ENCODE measurements around the gene POU2AF2.

Gene POU2AF2

DNA sequence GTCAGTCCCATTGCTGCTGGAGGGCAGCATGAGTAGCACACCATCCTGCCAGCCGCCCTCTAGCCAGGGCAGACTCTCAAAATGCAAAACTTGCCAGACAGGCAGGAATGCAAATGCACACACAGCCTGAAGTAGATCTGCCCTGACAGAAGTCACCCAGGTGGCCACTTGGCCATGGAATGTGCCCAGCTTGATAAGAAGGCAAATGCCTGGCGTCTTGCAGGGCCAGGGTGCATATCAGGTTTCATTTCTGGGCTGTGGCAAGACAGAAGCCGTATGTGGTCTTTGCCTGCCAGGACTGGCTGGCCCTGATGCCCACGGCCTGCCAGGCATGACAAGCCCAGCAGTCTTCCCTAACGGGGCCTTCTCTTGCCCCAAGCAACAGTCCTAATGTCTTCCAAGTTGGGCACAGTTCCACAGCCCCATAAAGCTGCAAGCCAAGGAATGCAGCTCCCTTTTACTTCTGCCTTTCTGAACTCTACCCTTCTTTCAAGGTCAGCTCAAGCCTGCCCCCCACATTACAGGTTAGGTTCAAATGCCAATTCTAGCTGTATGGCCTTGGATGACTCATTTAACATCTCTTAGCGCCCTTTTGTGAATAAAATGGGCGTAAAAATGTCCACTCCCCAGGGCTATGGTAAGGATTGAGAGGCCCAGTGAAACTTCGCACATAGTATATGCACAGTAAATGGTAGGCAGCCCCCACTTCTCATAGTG is 82.5 kb downstream of the POU2AF2 start:
- no peak overlapping the region for H3K4me3 ChIP-seq (ENCODE audit: low read depth, low read length)

DNA sequence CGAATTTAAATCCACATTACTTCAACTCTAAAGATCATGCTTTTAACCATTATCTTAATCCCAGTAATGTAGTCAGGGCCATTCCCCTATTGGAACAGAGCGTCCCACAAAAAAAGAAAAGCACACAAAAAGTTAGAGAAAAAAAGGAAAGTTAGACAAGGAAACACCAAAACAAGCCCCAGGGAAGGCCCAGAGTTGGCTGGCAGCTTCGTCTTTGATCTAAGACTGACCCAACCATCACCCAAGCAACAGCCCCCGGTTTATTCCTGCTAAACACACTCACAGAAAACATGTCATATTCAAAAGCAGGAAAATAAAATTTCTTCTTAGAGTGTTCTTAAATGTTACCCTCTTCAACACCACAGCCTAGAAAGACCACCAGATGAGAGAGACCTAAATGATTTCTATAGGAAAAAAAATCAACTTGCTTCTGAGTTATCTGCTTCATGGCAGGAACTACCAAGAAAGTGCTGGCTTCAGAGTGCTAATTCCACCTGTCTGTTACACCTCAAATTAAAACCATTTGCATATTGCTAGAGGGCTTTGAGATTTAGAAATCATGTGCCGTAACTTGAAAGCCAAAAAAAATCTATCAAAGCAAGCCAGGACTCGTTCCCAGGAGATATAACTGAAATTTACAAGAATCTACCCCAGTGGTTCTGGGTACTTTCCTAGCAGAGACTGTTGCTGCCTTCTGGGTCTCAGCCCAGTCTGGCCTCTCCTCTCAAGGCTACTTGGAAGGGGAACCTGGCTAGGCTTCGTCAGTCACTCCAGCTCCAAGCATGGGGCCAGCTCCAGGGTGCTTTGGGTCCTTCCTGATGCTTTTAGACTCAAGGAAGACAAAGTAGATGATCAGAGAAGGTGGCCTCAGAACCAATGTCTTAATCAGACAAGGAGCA is 84.0 kb downstream of the POU2AF2 start:
- no peak overlapping the region for H3K4me3 ChIP-seq (ENCODE audit: low read depth, low read length)

DNA sequence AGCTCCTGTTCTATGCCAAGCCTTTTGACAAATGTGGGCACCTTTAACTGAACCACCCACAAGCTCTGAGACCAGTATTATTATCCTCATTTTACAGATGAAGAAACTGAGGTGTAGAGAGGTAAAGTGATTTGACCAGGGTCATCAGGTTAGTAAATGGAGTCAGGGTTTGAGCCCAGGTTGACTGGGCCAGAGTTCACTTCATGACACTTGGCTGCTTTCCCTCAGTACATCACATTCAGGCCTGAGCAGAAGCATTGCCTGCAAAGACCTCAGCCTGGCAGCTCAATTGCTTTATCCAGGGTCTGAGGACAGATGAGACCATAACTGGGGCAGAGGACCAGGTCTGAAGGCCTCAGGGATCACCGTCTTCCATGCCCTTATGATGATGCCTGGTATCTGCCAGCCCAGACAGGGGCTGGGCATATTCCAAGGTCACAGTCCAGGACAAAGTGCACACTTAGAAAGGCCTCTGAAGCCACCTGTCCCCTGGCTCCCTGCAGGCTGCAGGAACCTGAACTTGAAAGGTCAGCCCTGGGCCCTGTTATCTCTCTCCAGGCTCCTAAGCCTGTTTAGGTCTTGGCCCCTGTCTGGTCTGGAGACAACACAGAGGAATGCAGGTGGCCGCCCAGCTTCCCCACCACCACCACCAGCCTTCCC is 84.8 kb downstream of the POU2AF2 start:
- no peak overlapping the region for H3K4me3 ChIP-seq (ENCODE audit: low read depth, low read length)

DNA sequence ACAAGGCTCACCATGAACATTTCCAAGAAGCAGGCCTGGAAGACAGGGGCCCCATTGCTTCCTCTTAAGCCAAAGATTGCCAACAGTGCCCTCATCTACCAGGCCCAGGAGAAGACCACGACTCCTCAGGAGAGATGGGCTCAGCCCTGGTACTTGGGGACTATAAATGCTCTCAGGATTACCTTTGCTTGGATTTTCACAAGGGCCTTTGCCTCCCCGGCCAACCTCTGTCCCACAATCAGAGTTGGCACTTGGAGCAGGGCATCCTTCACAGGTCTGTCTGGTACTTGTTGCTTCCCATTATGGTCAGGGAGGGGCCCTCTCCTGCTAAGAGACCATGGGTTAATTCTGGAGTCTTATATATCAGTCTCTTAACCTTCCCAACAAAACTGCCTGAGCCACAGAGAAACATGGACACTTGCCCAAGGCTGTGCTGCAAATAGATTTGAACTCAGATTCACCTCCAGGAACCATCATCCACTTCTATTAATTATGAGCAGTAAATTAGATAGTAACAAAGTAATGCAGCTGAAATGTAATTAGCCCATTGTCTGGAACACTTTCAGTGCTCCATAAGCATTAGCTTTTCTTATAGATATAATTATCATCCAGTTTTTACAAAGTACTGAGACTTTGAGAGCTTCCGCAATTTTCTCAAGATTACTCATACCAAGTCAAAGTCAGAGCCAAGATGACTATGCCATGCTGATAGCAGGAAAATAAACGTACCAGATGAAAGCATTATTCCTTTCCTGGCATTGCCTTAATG is 86.4 kb downstream of the POU2AF2 start:
- no peak overlapping the region for H3K4me3 ChIP-seq (ENCODE audit: low read depth, low read length)

DNA sequence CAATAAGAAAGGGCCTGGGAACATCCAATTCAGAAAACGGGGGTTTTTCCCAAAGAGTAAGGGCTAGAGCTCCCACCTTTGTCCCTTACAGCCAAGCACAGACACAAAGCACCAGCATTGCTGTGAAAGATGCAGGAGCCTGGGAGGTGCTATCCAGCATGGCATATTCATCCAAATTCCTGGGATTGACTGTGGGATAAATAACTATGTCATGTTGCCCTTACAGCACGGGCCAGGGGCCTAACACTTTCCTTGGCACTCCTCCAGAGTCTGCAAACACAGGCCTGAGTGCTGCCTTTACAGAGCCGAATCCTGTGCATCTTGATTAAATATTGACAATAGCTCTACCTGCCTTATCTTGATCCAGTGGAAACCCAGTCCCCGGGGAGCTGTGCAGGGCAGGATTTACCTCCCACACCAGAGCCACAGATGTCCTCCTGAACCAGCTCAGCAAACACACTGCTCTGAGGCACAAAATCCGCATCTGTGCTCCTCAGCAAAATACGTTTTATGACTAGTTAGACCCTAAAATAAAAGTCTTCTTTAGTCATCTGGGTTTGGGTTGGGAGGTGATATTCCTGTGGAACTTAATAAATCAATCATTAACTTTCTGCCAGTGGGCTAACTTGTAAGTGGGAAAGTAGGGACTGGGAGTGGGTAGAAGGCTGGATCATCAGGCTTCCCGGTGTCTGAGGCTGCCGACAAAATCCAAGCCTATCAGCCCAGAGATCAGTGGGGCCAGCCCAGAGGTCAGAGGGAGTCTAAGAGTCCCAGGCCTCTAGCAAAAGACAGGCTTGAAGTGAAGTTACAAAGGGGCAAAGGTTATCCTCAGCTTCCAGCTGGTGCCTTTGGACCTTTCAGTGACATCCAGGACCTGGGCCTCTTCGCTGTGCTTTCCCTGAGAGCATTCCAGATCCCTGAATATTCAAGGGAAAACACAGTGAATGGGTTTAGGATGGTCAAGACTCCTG is 89.3 kb downstream of the POU2AF2 start:
- no peak overlapping the region for H3K4me3 ChIP-seq (ENCODE audit: low read depth, low read length)

DNA sequence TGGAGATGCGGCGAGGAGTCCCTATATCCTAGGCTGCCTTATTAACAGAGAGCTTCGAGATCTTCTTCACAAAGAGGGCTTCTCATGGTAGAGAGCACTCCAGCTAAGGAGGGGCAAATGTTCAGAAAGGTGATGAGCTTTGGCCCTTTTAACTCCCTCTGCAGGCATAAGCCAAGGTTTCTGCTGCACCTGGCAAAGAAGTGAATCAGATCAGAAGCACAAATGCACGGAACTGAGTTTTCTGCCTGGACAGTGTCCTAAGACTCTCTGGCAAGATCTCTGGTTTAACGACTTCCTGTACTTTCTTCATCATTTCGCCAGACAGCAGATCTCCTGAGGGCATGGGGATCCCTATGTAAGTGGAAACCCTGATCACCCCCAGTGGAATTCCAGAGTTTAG is 90.0 kb downstream of the POU2AF2 start:
- H3K4me3 ChIP-seq (ENCODE audit: low read depth, low read length) = no peak overlapping the region

Data from iPS-11a (cell line).